Measurements from ENCODE around the gene NLK.

NLK gene

DNA sequence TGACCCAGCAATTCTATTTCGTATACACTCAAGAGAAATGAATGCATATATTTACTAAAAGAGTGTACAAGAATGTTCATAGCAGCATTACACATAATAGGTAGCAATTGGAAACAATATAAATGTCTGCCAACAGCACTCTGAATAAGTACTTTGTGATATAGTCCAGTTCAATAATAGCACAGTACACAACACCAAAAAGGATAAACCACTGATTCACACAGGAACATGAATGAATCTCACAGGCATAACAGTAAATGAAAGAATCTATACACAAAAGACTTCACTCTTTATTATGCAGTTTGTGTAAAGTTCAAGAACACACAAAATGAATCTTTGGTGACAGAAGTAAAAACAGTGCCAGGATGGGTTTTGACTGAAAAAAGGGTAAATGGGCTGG, 86.3 kb downstream of the NLK start:
- no peak overlapping the region for H3K4me3 ChIP-seq (ENCODE audit: low read depth, low read length)
- TF ChIP-seq, protein P1, sequence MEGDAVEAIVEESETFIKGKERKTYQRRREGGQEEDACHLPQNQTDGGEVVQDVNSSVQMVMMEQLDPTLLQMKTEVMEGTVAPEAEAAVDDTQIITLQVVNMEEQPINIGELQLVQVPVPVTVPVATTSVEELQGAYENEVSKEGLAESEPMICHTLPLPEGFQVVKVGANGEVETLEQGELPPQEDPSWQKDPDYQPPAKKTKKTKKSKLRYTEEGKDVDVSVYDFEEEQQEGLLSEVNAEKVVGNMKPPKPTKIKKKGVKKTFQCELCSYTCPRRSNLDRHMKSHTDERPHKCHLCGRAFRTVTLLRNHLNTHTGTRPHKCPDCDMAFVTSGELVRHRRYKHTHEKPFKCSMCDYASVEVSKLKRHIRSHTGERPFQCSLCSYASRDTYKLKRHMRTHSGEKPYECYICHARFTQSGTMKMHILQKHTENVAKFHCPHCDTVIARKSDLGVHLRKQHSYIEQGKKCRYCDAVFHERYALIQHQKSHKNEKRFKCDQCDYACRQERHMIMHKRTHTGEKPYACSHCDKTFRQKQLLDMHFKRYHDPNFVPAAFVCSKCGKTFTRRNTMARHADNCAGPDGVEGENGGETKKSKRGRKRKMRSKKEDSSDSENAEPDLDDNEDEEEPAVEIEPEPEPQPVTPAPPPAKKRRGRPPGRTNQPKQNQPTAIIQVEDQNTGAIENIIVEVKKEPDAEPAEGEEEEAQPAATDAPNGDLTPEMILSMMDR (IDR thresholded peaks at IDR 0.05; ENCODE audit: insufficient read depth, low read length, missing control alignments) = no peak
- no peak for DNase-seq (ENCODE audit: low read depth, low spot score)
- ChIA-PET POLR2A (no interaction called here), CTCF (no interaction called here)

DNA sequence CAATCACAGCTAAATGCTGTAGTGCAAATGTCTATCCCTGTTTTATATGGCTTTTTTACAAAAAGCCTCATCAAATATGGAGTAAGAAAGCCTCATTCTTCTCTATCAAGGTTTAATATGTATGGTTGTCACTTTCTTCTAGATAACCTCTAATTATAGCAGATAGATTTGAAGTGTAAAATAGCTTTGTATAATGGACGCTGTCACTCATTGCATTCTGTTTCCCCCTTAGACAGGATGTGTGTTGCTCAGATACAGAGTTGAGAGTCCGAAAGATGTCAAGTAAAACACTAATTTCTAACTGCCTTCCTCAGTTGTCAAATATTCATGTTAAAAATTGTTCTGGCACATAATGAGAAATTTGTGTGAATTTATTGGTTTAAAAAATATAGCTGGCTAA, 88.0 kb downstream of the NLK start:
- CTCF ChIA-PET = interaction anchor here (1.1 to 1.6 kb wide), 3 partner anchors 14 to 237 kb away, joined by 3 to 4 read pairs (median 3); partner anchors contain the start of gene LYRM9
- DNase-seq (ENCODE audit: low read depth, low spot score) = no peak
- TF ChIP-seq, protein P1 (IDR thresholded peaks at IDR 0.05; ENCODE audit: insufficient read depth, low read length, missing control alignments) = no peak
- POLR2A ChIA-PET = no interaction called here
- no peak overlapping the region for H3K4me3 ChIP-seq (ENCODE audit: low read depth, low read length)

DNA sequence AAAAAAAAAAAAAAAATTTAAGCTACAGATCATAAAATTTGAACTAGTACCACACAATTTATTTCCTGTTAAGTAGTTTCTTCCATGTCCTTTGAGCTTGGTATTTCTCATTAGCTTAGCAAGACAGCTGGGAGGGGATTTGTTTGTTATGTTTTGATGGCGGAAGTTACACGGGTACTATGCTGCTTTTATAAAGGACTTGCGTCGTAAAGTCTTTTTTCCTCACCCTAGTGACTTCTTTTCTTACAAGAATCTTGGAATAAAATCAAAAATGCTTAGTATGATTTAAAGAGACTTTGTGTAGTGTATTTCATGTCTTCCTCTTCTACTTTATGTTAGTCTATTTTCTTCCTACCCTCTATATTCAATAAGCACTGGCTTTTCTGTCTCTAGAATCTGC, 89.1 kb downstream of the NLK start:
- CTCF ChIA-PET = interaction anchor here (1.1 to 1.6 kb wide), 2 partner anchors 13 to 238 kb away, joined by 3 to 4 read pairs; partner anchors contain the start of gene LYRM9
- DNase-seq (ENCODE audit: low read depth, low spot score) = peak; percentile 12
- POLR2A ChIA-PET = no interaction called here
- no peak overlapping the region for H3K4me3 ChIP-seq (ENCODE audit: low read depth, low read length)
- TF ChIP-seq, protein P1 (IDR thresholded peaks at IDR 0.05; ENCODE audit: insufficient read depth, low read length, missing control alignments) = no peak

DNA sequence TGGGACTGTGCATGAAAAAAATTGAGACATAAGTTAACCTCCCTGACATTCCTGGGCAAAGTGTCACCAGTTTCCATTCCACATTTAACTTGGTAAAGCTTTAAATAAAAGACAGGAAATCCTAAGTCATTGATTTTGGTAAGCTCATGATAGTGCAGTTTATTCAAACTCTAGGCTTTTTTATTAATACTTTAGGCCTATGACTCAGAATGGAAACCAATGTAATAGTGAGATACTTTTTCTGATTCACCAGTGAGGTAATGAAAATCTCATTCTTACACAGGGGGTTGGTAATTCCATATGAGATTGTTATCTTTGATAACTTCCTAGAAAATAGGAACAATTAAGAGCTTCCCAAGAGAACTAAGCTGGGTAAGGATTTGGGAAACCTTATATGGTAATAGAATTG, 91.1 kb downstream of the NLK start:
- TF ChIP-seq, protein P1 (IDR thresholded peaks at IDR 0.05; ENCODE audit: insufficient read depth, low read length, missing control alignments) = no peak
- ChIA-PET POLR2A (no interaction called here), CTCF (no interaction called here)
- no peak overlapping the region for H3K4me3 ChIP-seq (ENCODE audit: low read depth, low read length)
- peak; percentile 24 for DNase-seq (ENCODE audit: low read depth, low spot score)

DNA sequence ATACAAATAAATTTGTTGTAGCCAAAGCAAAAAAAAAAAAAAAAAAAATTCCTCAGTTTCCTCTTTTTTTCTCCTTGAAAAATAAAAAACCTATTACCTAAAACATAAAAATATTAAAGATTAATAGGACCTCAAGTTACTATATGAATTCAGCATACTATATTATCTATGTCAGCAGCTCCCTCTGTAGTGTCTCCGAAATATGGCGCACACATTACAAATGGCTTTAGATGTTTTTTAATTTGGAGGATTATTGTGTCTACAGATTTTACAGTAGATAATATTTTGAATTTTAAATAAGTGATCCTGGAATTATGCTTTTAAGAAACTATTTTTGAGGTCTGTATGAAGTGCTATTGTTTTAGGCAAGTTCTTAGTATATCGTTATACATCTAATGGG, 94.4 kb downstream of the NLK start:
- TF ChIP-seq, protein P1 (IDR thresholded peaks at IDR 0.05; ENCODE audit: insufficient read depth, low read length, missing control alignments) = no peak
- H3K4me3 ChIP-seq (ENCODE audit: low read depth, low read length) = no peak overlapping the region
- no peak for DNase-seq (ENCODE audit: low read depth, low spot score)
- POLR2A ChIA-PET = no interaction called here
- CTCF ChIA-PET = no interaction called here

DNA sequence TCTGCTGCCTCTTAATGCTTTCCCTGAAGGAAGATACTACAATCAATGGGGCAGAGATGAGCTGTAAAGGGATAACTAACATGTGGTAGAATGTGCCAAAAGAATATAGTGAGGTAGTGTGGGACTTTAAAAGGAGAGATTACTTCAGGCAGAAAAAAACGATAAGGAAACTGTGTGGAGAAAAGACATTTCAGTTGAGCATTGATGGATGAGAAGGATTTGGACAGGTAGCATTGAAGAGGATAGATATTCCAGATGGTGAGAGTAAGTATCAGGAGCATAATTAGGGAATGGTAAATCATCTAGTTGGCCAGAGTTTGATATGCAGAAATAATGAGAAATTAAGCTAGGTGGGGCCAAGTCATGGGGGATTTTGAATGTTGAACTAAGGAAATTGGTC, 97.3 kb downstream of the NLK start:
- no peak overlapping the region for H3K4me3 ChIP-seq (ENCODE audit: low read depth, low read length)
- DNase-seq (ENCODE audit: low read depth, low spot score) = no peak
- ChIA-PET POLR2A (no interaction called here), CTCF (no interaction called here)
- TF ChIP-seq, protein P1 (IDR thresholded peaks at IDR 0.05; ENCODE audit: insufficient read depth, low read length, missing control alignments) = no peak
